Measurements from ENCODE around the gene NRG2.

DNA sequence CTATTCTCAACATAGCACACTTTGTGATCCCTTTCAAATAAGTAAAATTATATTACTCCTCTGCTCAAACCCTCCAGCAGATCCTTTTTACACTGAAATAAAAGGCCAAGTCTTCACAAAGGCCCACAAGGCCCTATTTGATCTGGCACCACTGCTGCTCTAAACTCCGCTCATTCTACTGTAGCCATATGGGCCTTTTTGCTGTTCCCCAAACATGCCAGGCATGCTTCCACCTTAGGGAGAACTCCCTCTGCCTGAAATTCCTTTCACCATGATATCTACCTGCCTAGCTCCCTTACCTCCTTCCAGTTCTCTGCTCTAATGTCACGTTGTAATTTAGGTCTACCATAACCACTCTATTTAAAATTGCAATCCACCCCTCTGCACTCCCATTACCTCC, 28.3 kb downstream of the NRG2 start:
- TF ChIP-seq, protein P1, sequence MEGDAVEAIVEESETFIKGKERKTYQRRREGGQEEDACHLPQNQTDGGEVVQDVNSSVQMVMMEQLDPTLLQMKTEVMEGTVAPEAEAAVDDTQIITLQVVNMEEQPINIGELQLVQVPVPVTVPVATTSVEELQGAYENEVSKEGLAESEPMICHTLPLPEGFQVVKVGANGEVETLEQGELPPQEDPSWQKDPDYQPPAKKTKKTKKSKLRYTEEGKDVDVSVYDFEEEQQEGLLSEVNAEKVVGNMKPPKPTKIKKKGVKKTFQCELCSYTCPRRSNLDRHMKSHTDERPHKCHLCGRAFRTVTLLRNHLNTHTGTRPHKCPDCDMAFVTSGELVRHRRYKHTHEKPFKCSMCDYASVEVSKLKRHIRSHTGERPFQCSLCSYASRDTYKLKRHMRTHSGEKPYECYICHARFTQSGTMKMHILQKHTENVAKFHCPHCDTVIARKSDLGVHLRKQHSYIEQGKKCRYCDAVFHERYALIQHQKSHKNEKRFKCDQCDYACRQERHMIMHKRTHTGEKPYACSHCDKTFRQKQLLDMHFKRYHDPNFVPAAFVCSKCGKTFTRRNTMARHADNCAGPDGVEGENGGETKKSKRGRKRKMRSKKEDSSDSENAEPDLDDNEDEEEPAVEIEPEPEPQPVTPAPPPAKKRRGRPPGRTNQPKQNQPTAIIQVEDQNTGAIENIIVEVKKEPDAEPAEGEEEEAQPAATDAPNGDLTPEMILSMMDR (IDR thresholded peaks at IDR 0.05), result no peak
- no peak for TF ChIP-seq POLR2A (IDR thresholded peaks at IDR 0.05)

Data from adrenal gland (tissue), 5 donors.